NCI-H2029 treated with DMSO at 0.1 percent for 48 hours (cell line): ENCODE data around the gene STUB1.

Experiments
- DNase-seq: peaks from one replicate; lab custom pipeline; 2025; lab: John Stamatoyannopoulos, UW

The STUB1 gene

DNA sequence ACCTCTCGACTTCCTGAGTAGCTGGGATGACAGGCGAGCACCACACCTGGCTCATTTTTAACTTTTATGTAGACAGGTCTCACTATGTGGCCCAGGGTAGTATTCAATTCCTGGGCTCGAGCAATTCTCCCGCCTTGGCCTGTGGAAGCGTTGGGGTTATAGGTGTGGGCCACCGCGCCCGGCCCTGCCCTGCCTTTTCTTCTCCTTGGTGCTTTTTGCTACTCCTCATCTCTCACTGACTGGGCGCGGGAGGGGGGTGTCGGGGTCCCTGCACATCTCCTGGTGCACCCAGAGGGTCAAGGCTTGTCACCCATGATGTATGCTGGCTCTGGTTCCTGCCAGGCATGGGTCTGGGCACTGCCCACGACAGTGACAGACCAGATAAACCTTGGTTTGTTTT, 35.7 kb upstream of the STUB1 start:
- no peak for DNase-seq

DNA sequence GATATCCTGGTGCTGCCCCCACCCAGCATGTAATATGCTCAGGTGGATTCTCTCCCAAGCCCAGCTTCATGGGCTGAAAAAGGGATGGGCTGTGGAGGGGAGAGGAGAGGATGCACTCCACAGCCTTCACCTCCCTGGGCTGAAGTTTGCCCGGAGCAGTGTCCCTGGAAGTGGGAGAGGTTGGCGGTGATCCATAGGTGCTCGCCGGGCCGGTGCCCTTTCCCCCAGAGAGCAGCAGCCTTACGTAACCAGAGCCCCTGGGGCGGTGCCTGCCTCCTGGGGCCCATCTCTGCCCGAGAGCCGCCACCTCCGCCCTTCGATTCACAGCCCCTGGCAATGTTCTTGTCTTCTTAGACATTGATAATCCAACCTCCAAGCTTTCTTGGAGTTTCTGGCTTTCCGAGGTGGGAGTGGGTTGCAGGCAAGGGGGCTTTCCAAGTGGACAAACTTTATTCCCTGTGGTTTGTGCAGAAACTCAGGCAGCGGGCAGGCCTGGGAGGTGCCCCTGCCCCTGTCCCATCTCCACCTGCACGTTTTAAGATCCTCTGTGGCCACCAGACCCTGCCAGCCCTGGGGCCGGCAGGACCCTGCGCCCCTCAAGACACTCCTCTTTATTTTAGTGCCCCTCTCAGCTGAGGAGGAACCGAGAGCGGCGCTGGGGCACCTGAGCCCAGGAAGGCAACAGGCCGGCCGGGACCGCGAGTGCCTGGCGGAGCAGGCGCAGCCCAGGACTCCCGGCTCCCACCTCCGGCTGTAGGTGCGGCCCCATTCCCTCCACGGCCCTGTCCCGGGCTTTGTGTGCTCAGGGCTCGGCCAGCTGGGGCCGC, 34.1 kb upstream of the STUB1 start:
- DNase-seq, result no peak

- DNase-seq, result no peak
Observed at GRCh38 chr16:646679-647172, 33.5 kb upstream of the STUB1 start.

DNA sequence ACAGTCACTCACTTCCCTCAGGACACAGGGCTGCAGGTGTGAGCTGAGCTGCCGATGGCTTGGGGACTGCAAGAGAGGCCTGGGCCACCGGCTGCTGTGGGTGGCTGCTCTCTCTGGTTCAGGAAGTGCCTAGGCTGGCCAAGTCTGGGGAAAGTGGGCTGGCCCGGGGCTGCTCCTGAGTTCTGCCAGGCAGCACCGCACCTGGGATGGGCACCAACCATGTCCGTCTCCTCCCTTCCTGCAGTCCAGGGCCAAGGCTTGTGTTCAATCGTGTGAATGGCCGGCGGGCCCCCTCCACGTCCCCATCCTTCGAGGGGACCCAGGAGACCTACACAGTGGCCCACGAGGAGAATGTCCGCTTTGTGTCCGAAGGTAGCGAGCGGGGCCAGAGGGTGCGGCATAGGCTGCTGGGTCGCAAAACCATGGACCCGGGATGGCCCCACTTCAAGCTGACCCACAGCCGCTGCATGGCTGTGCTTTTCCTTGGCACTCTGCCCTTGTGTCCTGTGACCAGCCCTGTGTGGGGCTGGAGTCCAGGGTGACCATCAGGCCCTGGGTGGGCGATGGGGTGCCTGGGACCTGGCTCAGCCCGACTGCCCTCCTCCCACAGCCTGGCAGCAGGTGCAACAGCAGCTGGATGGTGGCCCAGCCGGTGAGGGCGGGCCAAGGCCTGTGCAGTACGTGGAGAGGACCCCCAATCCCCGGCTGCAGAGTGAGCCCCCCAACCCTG, 32.9 kb upstream of the STUB1 start:
- DNase-seq, result no peak

GRCh38 chr16:648071-648780, 32.0 kb upstream of the STUB1 start:
- DNase-seq, result peak; percentile 11

DNA sequence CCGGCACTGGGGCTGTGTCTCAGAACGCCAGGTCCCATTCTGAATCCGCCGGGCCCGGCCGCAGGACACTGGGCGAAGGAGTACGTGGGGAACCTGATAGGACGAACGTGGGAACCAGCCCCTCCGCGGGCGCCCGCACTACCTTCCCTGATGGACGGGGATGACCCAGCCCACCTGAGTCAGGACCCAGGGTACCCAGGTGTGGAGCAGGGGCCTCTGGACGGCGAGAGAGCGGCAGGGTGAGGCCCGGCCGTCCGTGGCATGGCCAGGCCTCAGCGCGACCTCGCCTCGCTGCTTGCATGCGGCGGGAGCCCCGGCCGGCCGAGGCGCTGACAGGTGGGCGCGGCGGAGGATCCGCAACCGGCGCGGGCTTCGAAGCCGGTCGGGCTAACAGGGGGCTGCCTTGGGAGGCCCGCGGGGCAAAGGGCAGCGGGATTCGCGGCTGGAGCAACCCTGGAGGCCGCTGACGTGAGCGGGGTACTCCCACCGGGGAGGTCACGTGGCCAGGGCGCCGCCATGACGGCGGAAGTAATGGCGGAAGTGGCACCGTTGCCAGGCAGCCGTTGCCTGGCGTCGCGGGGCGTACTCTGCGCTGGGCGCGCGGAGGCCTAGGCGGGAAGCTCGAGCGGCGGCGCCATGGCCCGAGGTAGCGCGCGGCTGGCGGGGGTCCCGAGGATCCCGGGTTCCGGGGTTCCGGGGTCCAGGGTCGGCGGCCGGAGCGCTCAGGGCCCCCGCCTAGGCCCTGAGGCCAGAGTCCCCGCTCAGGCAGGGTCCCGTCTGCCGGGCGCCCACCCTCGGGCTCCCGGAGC, 31.2 kb upstream of the STUB1 start, which contains the start of gene WDR90:
Gene WDR90, plus strand, starts transcription at position 585 of the 809 bp plus-strand sequence. Its CDS starts 52 bp downstream, at position 637.
- DNase-seq, result peak; percentile 30

- no peak for DNase-seq
Observed at GRCh38 chr16:649631-650030, 30.6 kb upstream of the STUB1 start.

- no peak for DNase-seq
Observed at GRCh38 chr16:651844-652243, 28.4 kb upstream of the STUB1 start.

DNA sequence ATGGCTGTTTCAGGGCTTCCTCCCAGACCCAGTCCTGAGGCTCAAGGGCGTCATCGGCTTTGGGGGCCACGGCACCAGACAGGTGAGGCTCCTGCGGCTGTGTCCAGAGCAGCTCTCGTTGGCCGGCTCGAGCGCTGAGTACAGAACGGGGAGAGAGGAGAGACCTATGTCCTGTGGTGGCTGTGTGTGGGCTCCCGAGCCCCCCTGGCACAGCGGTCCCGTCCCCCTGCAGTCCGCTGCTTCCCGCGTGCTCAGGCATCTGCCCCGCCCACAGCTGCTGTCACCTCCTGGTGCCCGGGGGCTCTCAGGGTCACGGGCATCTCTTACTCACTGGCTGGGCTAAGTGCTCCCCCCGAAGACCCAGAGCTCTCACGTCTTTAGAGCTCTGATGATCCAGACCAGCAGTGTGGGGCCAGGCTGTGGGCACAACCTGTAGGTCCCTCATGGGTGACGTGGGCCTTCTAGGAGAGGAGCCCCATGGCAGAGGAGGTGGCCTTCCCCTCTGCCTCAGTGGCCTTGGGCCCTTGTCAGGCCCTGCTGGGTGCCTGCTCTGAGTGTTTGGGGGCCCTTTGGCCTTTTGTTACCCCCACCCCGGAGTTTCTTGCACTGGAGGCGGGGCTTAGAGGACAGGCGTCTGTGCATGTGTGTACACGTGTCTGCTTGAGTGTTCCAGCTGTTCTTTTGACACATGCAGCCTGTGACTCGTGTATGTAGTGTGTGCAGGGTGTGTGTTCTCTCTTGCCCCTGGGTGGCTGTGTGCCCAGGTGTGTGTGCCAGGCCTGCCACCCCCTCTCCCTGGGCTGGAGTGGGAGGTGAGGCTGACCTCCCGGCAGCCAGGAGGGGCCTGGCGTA, 27.5 kb upstream of the STUB1 start:
- DNase-seq, result no peak

DNA sequence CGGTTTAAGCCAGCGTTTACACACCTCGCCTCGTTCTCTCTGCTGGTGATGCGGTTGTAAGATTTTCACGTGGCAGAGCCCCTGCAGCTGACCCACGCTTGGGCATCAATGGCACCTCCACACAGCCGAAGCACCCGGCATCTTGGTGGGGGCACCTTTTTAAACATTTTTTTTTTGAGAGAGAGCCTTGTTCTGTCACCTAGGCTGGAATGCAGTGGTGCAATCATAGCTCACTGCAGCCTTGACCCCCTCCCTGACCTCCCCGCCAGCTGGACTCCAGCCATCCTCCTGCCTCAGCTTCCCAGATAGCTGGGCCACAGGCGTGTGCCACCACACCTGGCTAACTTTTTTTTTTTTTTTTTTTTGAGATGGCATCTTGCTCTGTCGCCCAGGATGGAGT, 26.2 kb upstream of the STUB1 start:
- no peak for DNase-seq

DNA sequence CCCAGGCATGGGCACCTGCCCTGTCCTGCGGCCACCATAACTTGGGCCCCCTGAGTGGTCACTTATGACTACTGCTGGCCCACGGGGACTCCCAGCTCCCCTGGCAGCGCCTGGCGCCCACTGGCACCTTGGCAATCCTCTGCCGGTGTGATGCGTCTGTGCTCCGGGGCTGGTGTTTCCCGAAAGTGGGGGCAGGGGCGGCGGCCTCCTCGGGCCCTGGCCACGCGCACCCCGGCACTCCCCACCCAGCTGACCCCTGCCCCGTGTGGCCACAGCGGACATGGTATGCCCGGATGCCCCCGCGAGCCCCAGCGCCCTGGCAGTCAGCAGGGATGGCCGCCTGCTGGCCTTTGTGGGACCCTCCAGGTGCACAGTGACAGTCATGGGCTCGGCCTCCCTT, 22.7 kb upstream of the STUB1 start:
- DNase-seq, result no peak

DNA sequence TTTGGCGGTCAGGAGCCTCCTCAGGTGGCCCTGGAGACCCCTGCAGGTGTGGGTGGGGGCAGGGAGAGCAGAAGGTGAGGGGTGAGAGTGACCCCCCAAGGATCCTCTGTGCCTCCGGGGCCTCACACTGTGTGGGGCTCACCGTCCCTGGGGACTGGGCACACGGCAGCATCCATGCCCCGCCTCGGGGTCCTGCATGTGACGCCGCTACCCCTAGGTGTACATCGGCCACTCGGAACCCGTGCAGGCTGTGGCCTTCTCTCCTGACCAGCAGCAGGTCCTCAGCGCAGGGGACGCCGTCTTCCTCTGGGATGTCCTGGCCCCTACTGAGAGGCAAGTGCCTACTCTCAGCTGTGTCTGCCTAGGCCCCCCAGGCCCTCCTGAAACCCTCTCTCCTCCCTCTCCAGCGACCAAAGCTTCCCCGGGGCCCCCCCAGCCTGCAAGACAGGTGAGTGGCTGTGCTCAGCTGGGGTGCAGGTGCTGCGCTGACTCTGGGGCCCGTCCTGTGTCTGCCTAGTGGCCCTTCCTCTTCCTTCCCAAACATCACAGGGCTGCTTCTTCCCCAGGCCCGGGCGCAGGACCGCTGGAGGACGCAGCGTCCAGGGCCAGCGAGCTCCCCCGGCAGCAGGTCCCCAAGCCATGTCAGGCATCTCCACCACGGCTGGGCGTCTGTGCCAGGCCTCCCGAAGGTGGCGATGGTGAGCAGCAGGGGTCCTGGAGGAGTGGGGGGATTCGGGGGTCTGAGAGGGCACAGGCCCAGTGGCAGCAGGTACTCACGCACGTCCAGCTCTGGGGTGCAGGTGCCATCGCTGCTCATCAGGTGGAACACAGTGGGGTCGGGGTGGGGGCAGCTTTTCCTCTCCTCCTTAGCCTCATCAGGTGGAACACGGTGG, 21.3 kb upstream of the STUB1 start:
- no peak for DNase-seq

DNA sequence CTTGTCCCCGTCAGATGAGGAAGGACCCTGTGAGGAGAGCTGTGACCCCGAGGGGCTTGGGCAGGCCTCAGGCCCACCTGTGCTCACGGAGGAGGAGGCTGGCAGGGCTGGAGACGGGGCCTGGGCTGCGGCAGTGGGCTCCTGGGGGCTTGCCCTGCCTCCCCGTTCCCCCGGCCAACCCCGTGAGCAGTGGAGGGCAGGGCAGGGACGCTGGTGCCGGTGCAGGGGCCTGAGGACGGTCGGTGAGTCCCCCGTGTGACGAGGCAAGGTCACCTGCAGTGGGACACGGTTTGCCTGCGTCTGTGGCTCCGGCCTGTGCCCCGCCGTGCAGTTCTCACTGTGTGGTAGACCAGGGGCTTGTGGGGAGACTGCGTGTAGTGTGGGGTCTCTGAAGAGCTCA, 20.6 kb upstream of the STUB1 start:
- no peak for DNase-seq

DNA sequence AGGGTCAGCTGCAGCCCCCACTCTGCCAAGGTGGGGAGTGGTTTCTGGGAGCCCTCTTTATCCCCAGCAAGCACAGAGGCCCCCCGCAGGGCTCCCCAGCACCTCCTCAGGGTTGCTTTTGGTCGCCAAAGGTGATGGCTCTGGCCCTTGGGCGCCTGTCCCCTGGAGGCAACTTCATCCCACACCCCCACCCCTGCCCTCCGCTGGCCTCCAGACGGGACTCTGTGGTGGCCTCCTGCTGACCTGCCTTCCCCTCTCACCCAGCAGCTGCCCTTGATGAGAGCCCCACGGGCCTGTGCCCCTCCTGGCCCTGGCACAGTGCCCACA, 20.1 kb upstream of the STUB1 start:
- no peak for DNase-seq

GRCh38 chr16:660459-661183, 19.6 kb upstream of the STUB1 start:
- peak; percentile 48 for DNase-seq

DNA sequence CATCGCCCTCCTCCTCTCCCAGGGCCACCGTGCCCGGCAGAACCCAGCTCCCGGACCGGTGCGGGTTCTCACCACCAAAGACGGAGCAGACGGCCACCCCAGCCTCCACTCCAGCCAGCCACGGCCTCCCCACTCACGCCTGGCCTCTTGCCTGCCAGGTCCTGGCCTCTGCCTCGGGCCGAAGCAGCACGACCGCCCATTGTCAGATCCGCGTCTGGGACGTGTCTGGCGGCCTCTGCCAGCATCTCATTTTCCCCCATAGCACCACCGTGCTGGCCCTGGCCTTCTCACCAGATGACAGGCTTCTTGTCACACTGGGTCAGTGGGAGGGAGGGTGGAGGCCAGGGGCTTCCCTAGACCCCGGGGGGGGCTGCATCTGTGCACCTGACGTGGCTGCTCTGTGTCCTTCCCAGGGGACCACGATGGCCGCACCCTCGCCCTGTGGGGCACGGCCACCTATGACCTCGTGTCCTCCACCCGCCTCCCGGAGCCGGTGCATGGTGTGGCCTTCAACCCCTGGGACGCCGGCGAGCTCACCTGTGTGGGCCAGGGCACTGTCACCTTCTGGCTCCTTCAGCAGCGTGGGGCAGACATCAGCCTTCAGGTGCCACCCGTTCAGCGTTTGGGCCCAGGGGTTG, 18.9 kb upstream of the STUB1 start:
- DNase-seq, result no peak

- DNase-seq, result no peak
Observed at GRCh38 chr16:662095-662494, 18.1 kb upstream of the STUB1 start.

- no peak for DNase-seq
Observed at GRCh38 chr16:662597-662996, 17.6 kb upstream of the STUB1 start.

GRCh38 chr16:666572-666971, 13.6 kb upstream of the STUB1 start:
- DNase-seq, result no peak
